NCI-H128 (cell line): ENCODE results near the gene BFSP1.

Experiments used
- DNase-seq: peaks from one replicate; lab custom pipeline; 2025; ENCODE audit not compliant: unreplicated experiment; lab: John Stamatoyannopoulos, UW

Gene BFSP1

GRCh38 chr20:17530716-17531664, at the start of gene BFSP1:
Gene BFSP1 (minus strand): TSS chr20:17531379. CDS start chr20:17531329, 50 bp downstream.
- DNase-seq = no peak

- DNase-seq = no peak
Measured at GRCh38 chr20:17580895-17581294, 49.7 kb upstream of the BFSP1 start.

- DNase-seq = no peak
Measured at GRCh38 chr20:17579369-17580039, 48.3 kb upstream of the BFSP1 start.

GRCh38 chr20:17576215-17576614, 45.0 kb upstream of the BFSP1 start:
- DNase-seq = no peak

- no peak for DNase-seq
Measured at GRCh38 chr20:17573463-17573862, 42.3 kb upstream of the BFSP1 start.

GRCh38 chr20:17572034-17572638, 41.0 kb upstream of the BFSP1 start:
- DNase-seq = no peak

GRCh38 chr20:17571153-17571527, 40.0 kb upstream of the BFSP1 start:
- DNase-seq = no peak

- DNase-seq = peak; percentile 37
Measured at GRCh38 chr20:17570347-17571152, 39.4 kb upstream of the BFSP1 start.

GRCh38 chr20:17569616-17570346, 38.6 kb upstream of the BFSP1 start, which contains the start of gene DSTN:
Gene DSTN (plus strand): TSS chr20:17570075. CDS start chr20:17570209, 134 bp downstream.
- DNase-seq = peak; percentile 91

GRCh38 chr20:17568972-17569521, 37.9 kb upstream of the BFSP1 start:
- DNase-seq = no peak

GRCh38 chr20:17568045-17568788, 37.0 kb upstream of the BFSP1 start:
- no peak for DNase-seq

GRCh38 chr20:17566345-17566744, 35.2 kb upstream of the BFSP1 start:
- DNase-seq = no peak

- no peak for DNase-seq
Measured at GRCh38 chr20:17565169-17565845, 34.1 kb upstream of the BFSP1 start.

- DNase-seq = no peak
Measured at GRCh38 chr20:17562804-17563305, 31.7 kb upstream of the BFSP1 start.

- DNase-seq = no peak
Measured at GRCh38 chr20:17560344-17561074, 29.3 kb upstream of the BFSP1 start.

GRCh38 chr20:17559338-17559737, 28.2 kb upstream of the BFSP1 start:
- DNase-seq = no peak

GRCh38 chr20:17558941-17559304, 27.7 kb upstream of the BFSP1 start:
- no peak for DNase-seq
